ENCODE data around the gene TVP23C.
"Not testable (repeated sequence)": the region's sequence is repeated elsewhere in the genome, so short reads cannot be mapped to it uniquely, and the experiment has no call there.

DNA sequence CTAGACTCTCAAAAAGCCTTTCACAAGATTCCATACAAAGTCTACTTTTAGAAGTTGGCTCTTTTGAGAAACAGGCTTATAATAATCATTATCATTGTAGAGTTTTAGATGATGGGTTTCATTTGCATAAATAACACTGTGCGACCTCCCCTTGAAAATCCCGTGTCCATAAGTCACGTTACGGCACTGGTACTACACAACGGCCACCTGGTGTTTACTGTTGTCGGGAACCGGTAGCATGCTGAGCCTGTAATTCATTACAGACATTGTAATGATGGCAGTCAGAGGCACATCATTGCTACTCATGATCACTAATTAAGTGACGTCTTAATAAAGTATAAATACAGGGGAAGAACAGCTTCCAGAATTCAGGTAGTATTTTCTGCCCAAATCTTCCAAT, 24.7 kb upstream of the TVP23C start:
- TF ChIP-seq CTCF, POLR2A (IDR thresholded peaks at IDR 0.05): not testable (repeated sequence)
